Measurements from ENCODE around the gene CUL9. TPM values are rescaled to one million over a fixed set of nuclear protein-coding genes. Genes with fewer than 3 reads are reported as not detected.

Gene CUL9
- total and polyA plus RNA-seq, 4 donors, result 6.5 to 21.8 (median 7.5) TPM

DNA sequence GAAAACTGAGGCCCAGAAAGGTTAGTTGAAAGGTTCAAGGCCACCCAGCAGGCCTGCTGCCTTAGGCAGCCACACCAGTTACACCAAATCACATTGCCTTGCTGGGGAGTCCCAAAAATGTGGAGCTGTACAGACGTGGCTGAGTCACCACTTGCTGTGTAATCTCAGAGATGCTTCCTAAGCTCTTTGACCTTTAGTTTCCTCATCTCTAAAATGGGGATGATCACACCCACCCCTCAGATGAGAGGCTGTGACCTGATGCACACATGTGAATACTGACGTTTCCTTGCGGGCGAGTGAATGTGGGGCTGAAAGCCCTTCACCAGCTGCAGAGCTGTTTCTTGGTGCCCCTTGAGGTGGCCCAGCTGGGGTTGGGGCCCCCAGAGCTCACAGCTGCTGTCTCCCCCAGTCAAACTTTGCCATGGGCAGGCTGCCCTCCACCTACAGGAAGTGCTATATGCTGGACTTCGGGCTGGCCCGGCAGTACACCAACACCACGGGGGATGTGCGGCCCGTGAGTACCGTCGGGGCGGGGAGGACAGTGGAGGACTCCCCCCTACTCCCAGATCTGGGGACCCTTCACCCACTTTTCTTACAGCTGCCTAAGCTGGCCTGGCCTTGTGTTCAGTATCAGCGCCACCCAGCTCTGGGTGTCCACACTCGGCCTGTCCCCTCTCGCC, 72.3 kb downstream of the CUL9 start:
- H3K4me1 ChIP-seq (ENCODE audit: control insufficient read depth in 4 of 4, insufficient read depth in 4 of 4, low read length in 3 of 4), result no peaks in the 10 kb centered on the region
- H3K4me3 ChIP-seq (ENCODE audit: low read depth in 1 of 3, low read length in 3 of 3), result no peak overlapping the region
- no peaks in the 10 kb centered on the region for H3K9me3 ChIP-seq (ENCODE audit: control insufficient read depth in 4 of 4, low read length in 3 of 4)
- H3K9ac ChIP-seq (ENCODE audit: low read depth in 1 of 2, low read length in 2 of 2), result no peak overlapping the region
- no peak overlapping the region for H3K27ac ChIP-seq (ENCODE audit: low read depth in 1 of 2, low read length in 2 of 2)
- no peaks in the 10 kb centered on the region for H3K36me3 ChIP-seq (ENCODE audit: control insufficient read depth in 4 of 4, insufficient read depth in 3 of 4, low read depth in 1 of 4, low read length in 3 of 4)
- H3K27me3 ChIP-seq (ENCODE audit: control insufficient read depth in 4 of 4, insufficient read depth in 4 of 4, low read length in 3 of 4), result no peaks in the 10 kb centered on the region
- 87% methylated on average over 15 of the region's 15 CpGs for WGBS
- TF ChIP-seq FOXA1 (IDR thresholded peaks at IDR 0.05) (no peak), NR2F2 (IDR thresholded peaks at IDR 0.05) (no peak), HNF4G (IDR thresholded peaks at IDR 0.05) (no peak), HNF4A (conservative IDR thresholded peaks at IDR 0.05) (no peak), FOXA2 (IDR thresholded peaks at IDR 0.05) (no peak), EGR1 (IDR thresholded peaks at IDR 0.05; ENCODE audit: low read depth in 2 of 2) (no peak), RXRA (IDR thresholded peaks at IDR 0.05) (no peak)
- TF ChIP-seq, protein P1, sequence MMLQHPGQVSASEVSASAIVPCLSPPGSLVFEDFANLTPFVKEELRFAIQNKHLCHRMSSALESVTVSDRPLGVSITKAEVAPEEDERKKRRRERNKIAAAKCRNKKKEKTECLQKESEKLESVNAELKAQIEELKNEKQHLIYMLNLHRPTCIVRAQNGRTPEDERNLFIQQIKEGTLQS (IDR thresholded peaks at IDR 0.05), result no peak
- TF ChIP-seq, protein P2, sequence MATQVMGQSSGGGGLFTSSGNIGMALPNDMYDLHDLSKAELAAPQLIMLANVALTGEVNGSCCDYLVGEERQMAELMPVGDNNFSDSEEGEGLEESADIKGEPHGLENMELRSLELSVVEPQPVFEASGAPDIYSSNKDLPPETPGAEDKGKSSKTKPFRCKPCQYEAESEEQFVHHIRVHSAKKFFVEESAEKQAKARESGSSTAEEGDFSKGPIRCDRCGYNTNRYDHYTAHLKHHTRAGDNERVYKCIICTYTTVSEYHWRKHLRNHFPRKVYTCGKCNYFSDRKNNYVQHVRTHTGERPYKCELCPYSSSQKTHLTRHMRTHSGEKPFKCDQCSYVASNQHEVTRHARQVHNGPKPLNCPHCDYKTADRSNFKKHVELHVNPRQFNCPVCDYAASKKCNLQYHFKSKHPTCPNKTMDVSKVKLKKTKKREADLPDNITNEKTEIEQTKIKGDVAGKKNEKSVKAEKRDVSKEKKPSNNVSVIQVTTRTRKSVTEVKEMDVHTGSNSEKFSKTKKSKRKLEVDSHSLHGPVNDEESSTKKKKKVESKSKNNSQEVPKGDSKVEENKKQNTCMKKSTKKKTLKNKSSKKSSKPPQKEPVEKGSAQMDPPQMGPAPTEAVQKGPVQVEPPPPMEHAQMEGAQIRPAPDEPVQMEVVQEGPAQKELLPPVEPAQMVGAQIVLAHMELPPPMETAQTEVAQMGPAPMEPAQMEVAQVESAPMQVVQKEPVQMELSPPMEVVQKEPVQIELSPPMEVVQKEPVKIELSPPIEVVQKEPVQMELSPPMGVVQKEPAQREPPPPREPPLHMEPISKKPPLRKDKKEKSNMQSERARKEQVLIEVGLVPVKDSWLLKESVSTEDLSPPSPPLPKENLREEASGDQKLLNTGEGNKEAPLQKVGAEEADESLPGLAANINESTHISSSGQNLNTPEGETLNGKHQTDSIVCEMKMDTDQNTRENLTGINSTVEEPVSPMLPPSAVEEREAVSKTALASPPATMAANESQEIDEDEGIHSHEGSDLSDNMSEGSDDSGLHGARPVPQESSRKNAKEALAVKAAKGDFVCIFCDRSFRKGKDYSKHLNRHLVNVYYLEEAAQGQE (IDR thresholded peaks at IDR 0.05), result no peak
- no peak for DNase-seq (ENCODE audit: low spot score)

DNA sequence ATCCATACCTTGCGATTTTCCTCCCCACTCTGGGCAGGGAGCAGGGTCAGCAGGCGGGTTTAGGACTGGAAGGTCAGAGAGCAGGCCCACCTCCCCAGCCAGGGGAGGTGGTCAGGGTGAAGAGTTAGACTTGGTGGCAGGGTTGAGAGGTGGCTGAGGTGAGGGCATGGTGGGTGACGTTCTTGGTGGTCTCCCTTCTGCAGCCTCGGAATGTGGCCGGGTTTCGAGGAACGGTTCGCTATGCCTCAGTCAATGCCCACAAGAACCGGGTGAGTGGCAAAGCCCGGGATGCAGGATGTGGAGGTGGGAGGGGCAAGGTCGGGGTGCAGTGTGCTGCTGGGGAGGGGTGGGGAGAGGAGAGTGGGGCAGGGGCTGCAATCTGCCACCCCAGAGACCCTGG, 72.8 kb downstream of the CUL9 start:
- Histone ChIP-seq H3K9ac (ENCODE audit: low read depth in 1 of 2, low read length in 2 of 2) (no peak overlapping the region), H3K27ac (ENCODE audit: low read depth in 1 of 2, low read length in 2 of 2) (no peak overlapping the region), H3K4me1 (ENCODE audit: control insufficient read depth in 4 of 4, insufficient read depth in 4 of 4, low read length in 3 of 4) (no peaks in the 10 kb centered on the region), H3K9me3 (ENCODE audit: control insufficient read depth in 4 of 4, low read length in 3 of 4) (no peaks in the 10 kb centered on the region), H3K4me3 (ENCODE audit: low read depth in 1 of 3, low read length in 3 of 3) (no peak overlapping the region), H3K27me3 (ENCODE audit: control insufficient read depth in 4 of 4, insufficient read depth in 4 of 4, low read length in 3 of 4) (no peaks in the 10 kb centered on the region), H3K36me3 (ENCODE audit: control insufficient read depth in 4 of 4, insufficient read depth in 3 of 4, low read depth in 1 of 4, low read length in 3 of 4) (no peaks in the 10 kb centered on the region)
- WGBS, result 86% methylated on average over 11 of the region's 11 CpGs
- TF ChIP-seq, protein P3, sequence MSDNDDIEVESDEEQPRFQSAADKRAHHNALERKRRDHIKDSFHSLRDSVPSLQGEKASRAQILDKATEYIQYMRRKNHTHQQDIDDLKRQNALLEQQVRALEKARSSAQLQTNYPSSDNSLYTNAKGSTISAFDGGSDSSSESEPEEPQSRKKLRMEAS (IDR thresholded peaks at IDR 0.05), result no peak
- no peak for DNase-seq (ENCODE audit: low spot score)

DNA sequence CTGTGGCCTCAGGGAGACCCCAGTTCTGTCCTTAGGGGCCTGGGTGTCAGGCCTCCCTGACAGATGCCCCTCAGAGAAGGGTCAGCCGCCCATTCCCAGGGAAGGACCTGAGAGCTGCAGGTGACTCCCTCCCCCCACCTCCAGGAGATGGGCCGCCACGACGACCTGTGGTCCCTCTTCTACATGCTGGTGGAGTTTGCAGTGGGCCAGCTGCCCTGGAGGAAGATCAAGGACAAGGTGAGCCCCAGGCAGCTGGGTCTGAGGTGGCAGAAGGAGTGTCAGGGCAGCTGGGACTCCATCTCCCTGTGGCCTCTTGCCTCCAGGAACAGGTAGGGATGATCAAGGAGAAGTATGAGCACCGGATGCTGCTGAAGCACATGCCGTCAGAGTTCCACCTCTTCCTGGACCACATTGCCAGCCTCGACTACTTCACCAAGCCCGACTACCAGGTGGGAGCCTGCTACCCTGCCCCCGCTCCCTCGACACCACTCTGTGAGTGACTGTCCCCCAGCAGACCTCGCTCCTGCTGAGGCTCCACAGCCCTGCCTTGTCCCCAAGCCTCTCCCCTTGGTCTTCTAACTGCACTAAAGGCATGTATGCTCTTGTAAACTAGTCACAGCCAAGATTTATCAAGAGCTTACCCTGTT, 73.5 kb downstream of the CUL9 start:
- 81% methylated on average over 11 of the region's 11 CpGs for WGBS
- no peaks in the 10 kb centered on the region for H3K4me1 ChIP-seq (ENCODE audit: control insufficient read depth in 4 of 4, insufficient read depth in 4 of 4, low read length in 3 of 4)
- H3K27ac ChIP-seq (ENCODE audit: low read depth in 1 of 2, low read length in 2 of 2), result no peak overlapping the region
- H3K9me3 ChIP-seq (ENCODE audit: control insufficient read depth in 4 of 4, low read length in 3 of 4), result no peaks in the 10 kb centered on the region
- no peaks in the 10 kb centered on the region for H3K27me3 ChIP-seq (ENCODE audit: control insufficient read depth in 4 of 4, insufficient read depth in 4 of 4, low read length in 3 of 4)
- H3K9ac ChIP-seq (ENCODE audit: low read depth in 1 of 2, low read length in 2 of 2), result no peak overlapping the region
- no peak for DNase-seq (ENCODE audit: low spot score)
- H3K4me3 ChIP-seq (ENCODE audit: low read depth in 1 of 3, low read length in 3 of 3), result no peak overlapping the region
- TF ChIP-seq EGR1 (IDR thresholded peaks at IDR 0.05; ENCODE audit: low read depth in 2 of 2), result no peak
- H3K36me3 ChIP-seq (ENCODE audit: control insufficient read depth in 4 of 4, insufficient read depth in 3 of 4, low read depth in 1 of 4, low read length in 3 of 4), result no peaks in the 10 kb centered on the region
